Naive thymus-derived CD8-positive, alpha-beta T cell (primary cell): ENCODE results near the gene NFATC2. TPM values are rescaled to one million over a fixed set of nuclear protein-coding genes. Genes with fewer than 3 reads are reported as not detected.

Experiments
- ATAC-seq, 2 donors: fragments of 150-1000 bp; cut with Tn5 transposase in 1 of 2; sonication (Bioruptor Pico), chemical (Tn5 transposase) in 1 of 2; 1 replicate in 1 of 2; 2 replicates in 1 of 2; pipeline ENCODE4 v1.10.0; 2021; ENCODE audit warnings: mild to moderate bottlenecking in 2 of 2, moderate library complexity in 2 of 2
- POLR2A ChIA-PET: fragments of 350-600 bp; sonication (Branson Sonifier 250); formaldehyde crosslinking; loops from one replicate; lab custom pipeline; 2021; ENCODE audit warnings: antibody characterized with exemption; lab: Charles Lee
- DNase-seq, 10 donors: peaks; one replicate each; pipeline versions ENCODE4 v3.0.0 to v3.0.0-alpha.2; 2020 to 2022
- H3K27ac Mint-ChIP-seq, 10 donors: one replicate each; pipeline ENCODE4 v1.8.0; 2020 to 2022; ENCODE audit warnings: mild to moderate bottlenecking in 10 of 10, mixed read lengths in 10 of 10, moderate library complexity in 4 of 10, inconsistent platforms in 1 of 10
- H3K27me3 Mint-ChIP-seq, 5 donors: one replicate each; pipeline ENCODE4 v1.8.0; 2021 to 2022; ENCODE audit warnings: mixed read lengths in 5 of 5
- H3K36me3 Mint-ChIP-seq, 3 donors: one replicate each; pipeline ENCODE4 v1.8.0; 2020 to 2022; ENCODE audit warnings: mixed read lengths in 3 of 3, mild to moderate bottlenecking in 2 of 3, inconsistent platforms in 1 of 3
- H3K4me1 Mint-ChIP-seq, 4 donors: one replicate each; pipeline ENCODE4 v1.8.0; 2021 to 2022; ENCODE audit warnings: mixed read lengths in 4 of 4
- H3K4me3 Mint-ChIP-seq, 10 donors: one replicate each; pipeline ENCODE4 v1.8.0; 2020 to 2022; ENCODE audit warnings: mild to moderate bottlenecking in 10 of 10, mixed read lengths in 10 of 10, moderate library complexity in 6 of 10, inconsistent platforms in 1 of 10
- H3K9me3 Mint-ChIP-seq, 9 donors: one replicate each; pipeline ENCODE4 v1.8.0; 2020 to 2022; ENCODE audit warnings: mixed read lengths in 9 of 9, mild to moderate bottlenecking in 3 of 9, inconsistent platforms in 1 of 9, moderate library complexity in 1 of 9
- polyA plus RNA-seq, 3 donors: library from polyadenylated mRNA; unstranded; fragments of 300-500 nt; fragmentation: Illumina TruSeq; gene quantifications; one replicate each; pipeline ENCODE4 v1.2.3, GENCODE V29; 2021
- total RNA-seq, 8 experiments: library from RNA in 2 of 8; stranded (reverse) in 2 of 8; gene quantifications; one replicate each; pipeline ENCODE4 v1.2.3 and lab custom pipeline; 2021 to 2026

The NFATC2 gene
- total and polyA plus RNA-seq, 5 experiments from 2014 or later, result 14.5 to 36.3 (median 23.8) TPM

GRCh38 chr20:51383891-51384510 is 158.5 kb downstream of the NFATC2 start:
- DNase-seq, result peak in 1 of 10 donors; percentile 34
- H3K4me3 Mint-ChIP-seq, result no peak overlapping the region
- peaks cover 0 to 24% (median 2%) of the 10 kb centered on the region in 3 donors for H3K36me3 Mint-ChIP-seq
- no peak for ATAC-seq
- no peaks in the 10 kb centered on the region for H3K27me3 Mint-ChIP-seq
- POLR2A ChIA-PET, result no interaction called here
- H3K27ac Mint-ChIP-seq, result peak overlapping the region in 7 of 10 donors; percentile 16 to 65 (median 33)
- H3K9me3 Mint-ChIP-seq, result no peaks in the 10 kb centered on the region
- peaks cover 5 to 40% (median 8%) of the 10 kb centered on the region in 4 donors for H3K4me1 Mint-ChIP-seq

- H3K27me3 Mint-ChIP-seq, result no peaks in the 10 kb centered on the region
- H3K36me3 Mint-ChIP-seq, result peaks cover 0 to 17% (median 2%) of the 10 kb centered on the region in 3 donors
- H3K4me1 Mint-ChIP-seq, result peaks cover 5 to 32% (median 6%) of the 10 kb centered on the region in 4 donors
- H3K9me3 Mint-ChIP-seq, result no peaks in the 10 kb centered on the region
- POLR2A ChIA-PET, result no interaction called here
- H3K4me3 Mint-ChIP-seq, result no peak overlapping the region
- DNase-seq, result peak in 1 of 10 donors; percentile 22
- no peak for ATAC-seq
- peak overlapping the region in 5 of 10 donors; percentile 17 to 77 (median 63) for H3K27ac Mint-ChIP-seq
These were observed 159.3 kb downstream of the NFATC2 start for GRCh38 chr20:51382986-51383821.

- H3K27me3 Mint-ChIP-seq, result no peaks in the 10 kb centered on the region
- H3K9me3 Mint-ChIP-seq, result no peaks in the 10 kb centered on the region
- no peak overlapping the region for H3K4me3 Mint-ChIP-seq
- POLR2A ChIA-PET, result interaction anchor here (0.6 kb wide), 2 partner anchors 14 to 45 kb away, joined by 3 to 4 read pairs; no protein-coding TSS in a partner anchor
- H3K36me3 Mint-ChIP-seq, result peaks cover 0 to 9% (median 2%) of the 10 kb centered on the region in 3 donors
- DNase-seq, result peak in 1 of 10 donors; percentile 58
- no peak for ATAC-seq
- peak overlapping the region in 2 of 10 donors; percentile 75 to 77 for H3K27ac Mint-ChIP-seq
- peaks cover 5 to 24% (median 7%) of the 10 kb centered on the region in 4 donors for H3K4me1 Mint-ChIP-seq
These were observed 160.2 kb downstream of the NFATC2 start for GRCh38 chr20:51382111-51382985.

- Mint-ChIP-seq H3K9me3 (no peaks in the 10 kb centered on the region), H3K4me3 (no peak overlapping the region), H3K36me3 (peaks cover 0 to 5% (median 2%) of the 10 kb centered on the region in 3 donors), H3K4me1 (peaks cover 2 to 20% (median 7%) of the 10 kb centered on the region in 4 donors), H3K27ac (peak overlapping the region in 1 of 10 donors; percentile 75), H3K27me3 (no peaks in the 10 kb centered on the region)
- DNase-seq (no peak), ATAC-seq (no peak)
- POLR2A ChIA-PET, result no interaction called here
These were observed 161.0 kb downstream of the NFATC2 start for GRCh38 chr20:51381557-51381956.

GRCh38 chr20:51380401-51381385 is 161.8 kb downstream of the NFATC2 start:
- Mint-ChIP-seq H3K36me3 (peaks cover 0 to 5% (median 2%) of the 10 kb centered on the region in 3 donors), H3K27ac (peak overlapping the region in 5 of 10 donors; percentile 21 to 54 (median 33)), H3K9me3 (no peaks in the 10 kb centered on the region), H3K27me3 (no peaks in the 10 kb centered on the region), H3K4me3 (no peak overlapping the region), H3K4me1 (peaks cover 0 to 12% (median 6%) of the 10 kb centered on the region in 4 donors)
- DNase-seq (peak in 1 of 10 donors; percentile 14), ATAC-seq (no peak)
- POLR2A ChIA-PET, result no interaction called here

- DNase-seq (no peak), ATAC-seq (no peak)
- Mint-ChIP-seq H3K4me3 (no peak overlapping the region), H3K4me1 (peaks cover 0 to 6% (median 6%) of the 10 kb centered on the region in 4 donors), H3K9me3 (no peaks in the 10 kb centered on the region), H3K27ac (peak overlapping the region in 5 of 10 donors; percentile 1 to 66 (median 43)), H3K36me3 (peaks cover 0 to 7% (median 2%) of the 10 kb centered on the region in 3 donors), H3K27me3 (no peaks in the 10 kb centered on the region)
- POLR2A ChIA-PET, result no interaction called here
These were observed 162.7 kb downstream of the NFATC2 start for GRCh38 chr20:51379601-51380341.

- POLR2A ChIA-PET, result no interaction called here
- peaks cover 0 to 5% (median 4%) of the 10 kb centered on the region in 4 donors for H3K4me1 Mint-ChIP-seq
- peak overlapping the region in 1 of 10 donors; percentile 39 for H3K4me3 Mint-ChIP-seq
- H3K27me3 Mint-ChIP-seq, result no peaks in the 10 kb centered on the region
- H3K9me3 Mint-ChIP-seq, result no peaks in the 10 kb centered on the region
- peaks cover 0 to 5% (median 2%) of the 10 kb centered on the region in 3 donors for H3K36me3 Mint-ChIP-seq
- H3K27ac Mint-ChIP-seq, result peak overlapping the region in 1 of 10 donors; percentile 1
- ATAC-seq, result no peak
- DNase-seq, result no peak
These were observed 164.2 kb downstream of the NFATC2 start for GRCh38 chr20:51378171-51378928.

- H3K27ac Mint-ChIP-seq, result peak overlapping the region in 2 of 10 donors; percentile 35 to 56
- ATAC-seq (no peak), DNase-seq (no peak)
- no peaks in the 10 kb centered on the region for H3K9me3 Mint-ChIP-seq
- H3K4me1 Mint-ChIP-seq, result peaks cover 2 to 8% (median 5%) of the 10 kb centered on the region in 4 donors
- no peaks in the 10 kb centered on the region for H3K27me3 Mint-ChIP-seq
- peaks cover 0 to 5% (median 2%) of the 10 kb centered on the region in 3 donors for H3K36me3 Mint-ChIP-seq
- POLR2A ChIA-PET, result no interaction called here
- no peak overlapping the region for H3K4me3 Mint-ChIP-seq
These were observed 165.4 kb downstream of the NFATC2 start for GRCh38 chr20:51377132-51377531.

GRCh38 chr20:51376111-51376510 is 166.4 kb downstream of the NFATC2 start:
- ATAC-seq (no peak), DNase-seq (no peak)
- Mint-ChIP-seq H3K27me3 (no peaks in the 10 kb centered on the region), H3K4me3 (no peak overlapping the region), H3K36me3 (peaks cover 0 to 4% (median 2%) of the 10 kb centered on the region in 3 donors), H3K4me1 (peaks cover 0 to 9% (median 4%) of the 10 kb centered on the region in 4 donors), H3K9me3 (no peaks in the 10 kb centered on the region), H3K27ac (peak overlapping the region in 2 of 10 donors; percentile 6 to 28)
- POLR2A ChIA-PET, result no interaction called here

- Mint-ChIP-seq H3K9me3 (no peaks in the 10 kb centered on the region), H3K27ac (peak overlapping the region in 2 of 10 donors; percentile 22 to 49), H3K4me1 (peaks cover 0 to 6% (median 4%) of the 10 kb centered on the region in 4 donors), H3K36me3 (peaks cover 0 to 2% (median 0%) of the 10 kb centered on the region in 3 donors), H3K27me3 (no peaks in the 10 kb centered on the region), H3K4me3 (no peak overlapping the region)
- POLR2A ChIA-PET, result no interaction called here
- ATAC-seq (no peak), DNase-seq (no peak)
These were observed 167.0 kb downstream of the NFATC2 start for GRCh38 chr20:51375561-51375960.
